ENCODE measurements around the gene IFITM1.
"Not testable (repeated sequence)": the region's sequence is repeated elsewhere in the genome, so short reads cannot be mapped to it uniquely, and the experiment has no call there.

IFITM1 gene

DNA sequence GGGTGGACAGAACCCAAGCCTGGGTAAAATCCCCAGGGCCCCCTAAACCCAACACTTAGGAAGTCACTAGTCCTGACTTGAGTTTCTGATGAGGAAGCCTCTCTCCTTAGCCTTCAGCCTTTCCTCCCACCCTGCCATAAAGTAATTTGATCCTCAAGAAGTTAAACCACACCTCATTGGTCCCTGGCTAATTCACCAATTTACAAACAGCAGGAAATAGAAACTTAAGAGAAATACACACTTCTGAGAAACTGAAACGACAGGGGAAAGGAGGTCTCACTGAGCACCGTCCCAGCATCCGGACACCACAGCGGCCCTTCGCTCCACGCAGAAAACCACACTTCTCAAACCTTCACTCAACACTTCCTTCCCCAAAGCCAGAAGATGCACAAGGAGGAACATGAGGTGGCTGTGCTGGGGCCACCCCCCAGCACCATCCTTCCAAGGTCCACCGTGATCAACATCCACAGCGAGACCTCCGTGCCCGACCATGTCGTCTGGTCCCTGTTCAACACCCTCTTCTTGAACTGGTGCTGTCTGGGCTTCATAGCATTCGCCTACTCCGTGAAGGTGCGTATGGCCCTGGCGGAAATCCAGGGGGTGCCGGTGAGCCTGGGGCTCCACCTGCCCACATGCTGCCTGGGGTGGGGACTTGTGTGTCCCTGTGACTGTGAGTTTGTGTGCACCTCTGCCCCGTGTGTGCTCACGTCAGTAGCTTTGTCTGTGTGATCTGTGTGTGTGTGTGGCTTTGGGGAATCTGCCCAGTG lies at the start of gene IFITM1:
Gene IFITM1 (plus strand): TSS at position 254 of the 767 bp plus-strand sequence. CDS start 131 bp downstream, at position 385.
- FAIRE-seq = peak; percentile 53

DNA sequence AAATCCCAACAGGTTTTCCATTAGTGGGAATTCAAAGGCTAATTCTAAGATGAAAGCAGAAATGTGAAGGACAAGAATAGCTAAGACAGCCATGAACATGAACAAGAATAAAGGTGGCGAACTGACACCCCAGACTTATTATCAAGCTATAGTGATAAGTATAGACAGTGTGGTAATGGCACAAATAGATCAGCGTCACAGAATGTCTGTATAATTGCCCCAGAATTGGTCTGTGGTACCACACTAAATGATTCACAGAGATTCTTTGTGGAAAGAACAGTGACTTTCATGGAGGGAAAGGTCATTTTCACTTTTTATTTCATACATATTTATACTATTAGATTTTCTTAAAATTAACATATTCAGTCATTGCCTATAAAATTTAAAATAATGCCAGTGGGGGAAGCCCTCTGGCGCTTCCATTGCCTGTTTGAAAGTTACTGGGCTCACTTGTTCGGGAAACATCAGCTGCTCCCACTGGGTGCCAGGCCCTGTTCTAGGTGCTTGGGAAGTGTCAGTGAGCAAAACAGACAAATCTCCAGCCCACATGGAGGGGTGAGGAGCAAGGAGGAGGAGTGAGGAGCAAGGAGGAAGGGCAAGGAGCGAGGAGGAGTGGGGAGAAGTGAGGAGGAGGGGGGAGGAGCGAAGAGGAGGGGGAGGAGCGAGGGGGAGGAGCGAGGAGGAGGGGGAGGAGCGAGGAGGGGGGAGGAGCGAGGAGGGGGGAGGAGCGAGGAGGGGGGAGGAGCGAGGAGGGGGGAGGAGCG lies 47.0 kb upstream of the IFITM1 start:
- no peak for FAIRE-seq

DNA sequence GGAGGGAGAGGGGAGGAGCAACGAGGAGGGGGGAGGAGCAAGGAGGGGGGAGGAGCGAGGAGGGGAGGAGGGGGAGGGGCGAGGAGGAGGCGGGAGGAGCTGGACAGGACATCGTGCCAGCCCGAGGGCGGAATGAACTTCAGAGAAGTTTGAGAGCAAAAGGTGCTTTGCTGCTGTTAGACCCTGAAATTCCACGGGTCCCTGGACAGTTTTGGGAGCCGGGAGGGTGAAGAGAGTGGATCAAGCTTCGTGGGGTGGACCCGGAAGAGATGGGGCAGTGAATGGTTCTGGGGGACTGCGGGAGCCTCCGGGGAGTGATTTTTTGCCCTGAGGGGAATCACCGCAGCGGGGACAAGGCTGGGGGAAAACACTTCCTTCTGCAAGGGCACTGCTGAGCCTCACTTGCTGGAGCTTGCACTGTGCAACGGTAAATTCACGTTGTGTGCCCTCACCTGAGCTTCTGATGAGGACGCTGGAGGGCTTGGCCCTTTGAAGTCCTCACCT lies 46.3 kb upstream of the IFITM1 start:
- FAIRE-seq = no peak

DNA sequence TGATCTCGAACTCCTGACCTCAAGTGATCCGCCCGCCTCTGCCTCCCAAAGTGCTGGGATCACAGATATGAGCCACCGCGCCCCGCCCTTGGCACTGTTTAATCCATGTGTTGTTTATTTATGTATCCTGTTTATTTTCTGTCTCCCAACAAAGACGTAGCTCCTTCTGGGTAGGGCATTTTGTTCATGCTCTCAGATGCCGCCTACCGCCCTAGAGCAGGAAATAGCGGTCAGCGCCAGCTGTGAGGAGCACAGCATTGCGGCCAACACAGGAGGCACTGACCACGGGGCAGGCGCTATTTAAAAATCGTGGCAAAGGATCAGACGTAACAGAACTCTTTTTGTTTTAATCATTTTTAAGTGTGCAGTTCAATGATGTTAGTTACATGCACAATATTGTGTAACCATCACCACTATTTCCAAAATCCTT lies 45.1 kb upstream of the IFITM1 start:
- not testable (repeated sequence) for FAIRE-seq

DNA sequence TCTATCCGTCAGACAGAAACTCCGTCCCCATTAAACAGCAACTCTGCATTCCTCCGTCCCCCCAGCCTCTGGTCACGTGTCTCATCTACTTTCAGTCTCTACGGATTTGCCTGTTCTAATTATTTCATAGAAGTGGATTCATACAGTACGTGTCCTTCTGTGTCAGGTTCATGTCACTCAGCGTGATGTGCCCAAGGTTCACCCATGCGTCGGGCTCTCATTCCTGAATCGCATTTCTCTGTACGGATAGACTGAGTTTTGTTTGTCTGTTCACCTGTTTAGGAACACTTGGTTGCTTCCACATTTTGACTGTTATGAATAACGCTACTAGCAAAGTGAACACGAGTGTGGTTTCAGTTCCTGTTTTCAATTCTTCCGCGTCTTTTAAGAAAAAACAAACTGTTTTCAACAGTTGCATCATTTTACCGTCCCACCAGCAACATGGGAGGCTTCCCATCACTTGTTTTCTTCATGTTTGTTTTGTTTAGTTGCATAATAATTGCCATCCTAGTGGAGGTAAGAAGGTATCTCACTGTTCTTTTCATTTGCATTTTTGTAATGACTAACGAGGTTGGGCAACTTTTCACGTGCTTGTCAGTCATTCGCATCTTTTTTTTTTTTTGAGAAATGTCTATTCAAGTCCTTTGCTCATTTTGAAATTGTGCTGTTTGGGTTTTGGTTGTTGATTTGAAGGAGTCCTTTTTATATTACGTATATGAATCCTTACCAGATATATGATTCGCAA lies 44.5 kb upstream of the IFITM1 start:
- no peak for FAIRE-seq

DNA sequence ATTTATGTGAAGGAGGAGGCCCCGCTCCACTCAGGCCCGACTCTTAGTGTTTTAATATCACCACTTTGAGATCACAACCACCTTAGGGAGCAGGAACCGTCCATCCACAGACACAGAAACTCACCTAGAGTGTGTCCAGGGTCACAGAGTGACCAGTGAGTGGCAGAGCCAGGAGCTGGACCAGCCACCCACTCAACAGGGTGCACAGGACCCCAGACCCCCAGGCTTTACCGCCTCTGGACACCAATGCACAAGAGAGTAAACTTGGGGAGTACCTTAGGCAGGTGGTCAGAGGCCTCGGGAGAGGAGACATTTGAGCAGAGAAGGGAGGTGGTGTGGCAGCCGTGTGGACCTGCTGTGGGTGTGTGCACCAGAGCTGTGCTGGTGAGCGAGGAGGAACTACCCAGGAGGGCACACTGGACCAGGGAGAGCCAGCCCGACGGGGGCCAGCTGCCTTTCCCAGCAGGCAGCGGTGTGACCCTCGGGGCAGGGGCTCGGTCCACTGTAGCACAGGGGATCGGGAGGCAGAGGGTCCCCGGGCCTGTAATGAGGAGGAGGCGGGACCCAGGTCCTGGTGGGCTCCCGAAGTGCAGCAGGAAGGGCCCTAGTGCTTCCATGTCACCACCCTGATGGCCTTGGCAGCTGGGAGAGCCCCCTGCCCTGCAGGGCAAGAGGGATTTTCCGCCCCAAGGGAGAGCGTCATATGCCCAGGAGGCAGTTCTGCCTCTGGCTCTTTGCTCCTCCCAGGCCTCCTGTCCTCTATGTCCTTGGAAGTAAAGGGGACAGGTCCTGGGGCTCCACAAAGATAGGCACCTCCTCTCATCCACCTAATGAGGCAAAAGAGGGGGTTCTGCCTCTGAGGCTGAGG lies 43.2 kb upstream of the IFITM1 start:
- no peak for FAIRE-seq

DNA sequence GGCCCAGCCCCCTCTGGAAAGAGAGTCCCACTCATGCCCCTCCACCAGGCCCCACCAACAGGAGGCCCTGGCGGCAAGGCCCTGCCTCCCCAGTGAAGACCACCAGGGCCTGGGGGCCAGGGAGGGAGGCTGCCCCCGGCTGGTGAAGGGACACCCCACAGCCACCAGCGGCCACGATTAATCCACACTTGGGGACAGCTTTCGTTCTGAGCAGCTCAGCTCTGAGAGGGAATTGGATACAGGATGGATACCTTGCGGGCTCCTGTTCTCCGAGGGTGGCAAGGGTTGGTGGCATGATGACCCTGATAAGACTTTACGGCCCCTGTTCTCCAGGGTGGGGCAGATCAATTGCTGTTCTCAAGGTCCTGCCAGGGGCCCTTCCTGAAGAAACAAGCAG lies 42.5 kb upstream of the IFITM1 start:
- FAIRE-seq = no peak

DNA sequence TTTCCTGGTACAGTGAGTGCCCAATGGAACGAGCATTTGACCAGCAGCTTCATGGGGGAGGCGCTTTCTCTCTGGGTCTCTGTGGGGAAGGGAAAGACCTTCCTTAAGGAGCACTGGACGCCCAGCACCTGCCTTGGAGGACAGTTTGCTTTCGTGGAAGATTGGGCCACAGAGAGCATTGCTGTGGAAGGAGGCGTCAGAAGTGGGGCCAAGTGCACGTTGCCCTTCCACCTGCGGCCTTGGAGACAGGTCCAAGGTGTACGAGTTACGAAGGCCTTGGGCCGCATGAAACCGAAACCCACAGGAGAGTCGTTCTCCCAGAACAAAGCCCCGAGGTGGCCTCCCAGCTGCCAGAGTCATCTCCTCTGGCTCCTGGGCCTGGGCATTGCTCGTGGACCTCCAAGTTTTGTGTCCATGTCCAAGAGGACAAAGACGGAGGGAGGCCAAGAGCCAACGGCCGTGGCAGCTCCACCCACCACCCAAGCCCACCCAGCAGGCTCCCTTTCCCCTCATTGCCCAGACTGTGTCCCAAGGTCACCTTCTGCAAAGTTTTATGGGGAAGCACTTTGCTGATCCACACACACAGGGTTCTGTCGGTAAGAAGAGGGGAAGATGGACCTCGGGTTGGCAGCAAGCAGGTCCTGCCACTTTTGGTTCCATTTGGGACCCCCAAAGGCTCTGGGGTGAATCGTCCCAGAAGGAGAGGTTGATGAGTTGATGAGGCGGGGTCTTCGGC lies 41.5 kb upstream of the IFITM1 start:
- no peak for FAIRE-seq

DNA sequence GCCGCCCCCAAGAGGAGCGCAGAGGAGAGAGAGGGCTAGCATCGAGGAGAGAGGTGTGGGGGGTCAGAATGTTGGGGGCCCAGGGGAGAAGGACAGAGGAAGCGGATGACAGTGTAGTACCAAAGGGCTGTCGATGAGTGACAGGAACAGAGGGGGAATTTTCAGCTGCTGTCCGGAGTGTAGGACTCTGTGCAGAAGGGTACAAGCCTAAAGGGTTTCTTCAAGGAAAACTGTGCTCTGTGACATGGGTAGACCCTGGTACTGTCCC lies 41.0 kb upstream of the IFITM1 start:
- no peak for FAIRE-seq

DNA sequence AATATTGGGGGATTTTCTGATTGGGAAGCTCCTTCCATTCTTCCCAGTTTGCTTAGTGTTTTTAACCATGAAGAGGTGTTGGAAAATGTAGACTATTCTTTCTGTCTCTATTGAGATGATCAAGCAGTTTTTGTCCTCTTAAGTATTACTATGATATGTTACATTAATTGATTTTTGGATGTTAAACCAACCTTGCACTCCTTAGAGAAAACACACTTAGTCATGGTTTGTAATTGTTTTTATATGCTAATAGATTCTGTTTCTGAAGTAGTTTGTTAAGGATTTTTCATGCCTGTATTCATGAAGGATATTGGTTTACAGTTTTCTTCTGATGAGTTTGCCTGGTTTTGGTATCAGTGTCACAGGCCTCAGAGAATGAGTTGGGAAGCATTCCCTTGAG lies 37.6 kb upstream of the IFITM1 start:
- FAIRE-seq = no peak

DNA sequence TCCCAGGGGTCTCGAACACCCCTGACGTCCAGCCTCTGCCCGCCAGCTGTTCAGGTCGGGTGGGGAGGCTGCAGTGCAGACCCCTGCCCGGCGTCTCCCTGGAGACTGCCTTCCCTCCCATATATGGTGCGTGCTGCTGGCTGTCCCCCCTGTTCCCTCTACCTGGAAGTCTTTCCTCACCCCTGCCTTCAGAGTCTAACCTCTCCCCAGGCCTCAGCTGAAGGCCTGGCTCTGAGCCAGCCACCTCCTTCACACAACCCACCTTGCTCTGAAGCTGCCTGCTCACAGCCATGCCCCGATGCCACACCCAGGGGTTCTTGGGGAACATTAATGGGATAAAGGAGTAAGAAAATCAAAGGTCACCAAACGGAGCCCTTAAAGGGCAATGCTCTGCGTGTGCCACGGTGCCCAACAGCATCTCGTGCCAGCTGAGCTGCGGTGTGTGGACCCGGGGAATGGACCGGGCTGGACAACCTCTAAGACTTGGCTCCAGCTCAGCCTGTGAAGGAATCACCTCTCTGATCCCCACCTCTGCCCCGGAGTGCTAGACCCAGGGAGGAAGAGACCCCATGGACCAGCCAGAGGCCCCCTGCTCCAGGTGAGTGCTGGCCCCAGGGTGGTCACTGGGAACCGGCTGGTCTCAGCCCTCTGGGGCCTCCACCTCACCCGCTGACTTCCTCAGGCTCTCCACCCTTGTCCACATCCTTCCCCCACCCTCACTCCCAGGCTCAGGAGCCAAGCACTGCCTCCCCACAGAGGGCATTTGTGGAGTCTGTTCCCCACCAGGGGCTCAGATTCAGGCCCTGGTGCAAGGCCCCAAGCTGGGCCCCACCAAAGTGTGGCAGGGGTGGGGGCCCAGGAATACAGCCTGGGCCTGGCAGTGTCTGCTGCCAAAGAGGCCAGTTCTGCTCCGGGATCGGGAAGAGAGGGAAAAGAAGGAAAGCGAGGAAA lies 35.6 kb upstream of the IFITM1 start, which contains the start of gene NLRP6:
Gene NLRP6 (plus strand): TSS at position 407 of the 951 bp plus-strand sequence. CDS start 163 bp downstream, at position 570.
- no peak for FAIRE-seq

DNA sequence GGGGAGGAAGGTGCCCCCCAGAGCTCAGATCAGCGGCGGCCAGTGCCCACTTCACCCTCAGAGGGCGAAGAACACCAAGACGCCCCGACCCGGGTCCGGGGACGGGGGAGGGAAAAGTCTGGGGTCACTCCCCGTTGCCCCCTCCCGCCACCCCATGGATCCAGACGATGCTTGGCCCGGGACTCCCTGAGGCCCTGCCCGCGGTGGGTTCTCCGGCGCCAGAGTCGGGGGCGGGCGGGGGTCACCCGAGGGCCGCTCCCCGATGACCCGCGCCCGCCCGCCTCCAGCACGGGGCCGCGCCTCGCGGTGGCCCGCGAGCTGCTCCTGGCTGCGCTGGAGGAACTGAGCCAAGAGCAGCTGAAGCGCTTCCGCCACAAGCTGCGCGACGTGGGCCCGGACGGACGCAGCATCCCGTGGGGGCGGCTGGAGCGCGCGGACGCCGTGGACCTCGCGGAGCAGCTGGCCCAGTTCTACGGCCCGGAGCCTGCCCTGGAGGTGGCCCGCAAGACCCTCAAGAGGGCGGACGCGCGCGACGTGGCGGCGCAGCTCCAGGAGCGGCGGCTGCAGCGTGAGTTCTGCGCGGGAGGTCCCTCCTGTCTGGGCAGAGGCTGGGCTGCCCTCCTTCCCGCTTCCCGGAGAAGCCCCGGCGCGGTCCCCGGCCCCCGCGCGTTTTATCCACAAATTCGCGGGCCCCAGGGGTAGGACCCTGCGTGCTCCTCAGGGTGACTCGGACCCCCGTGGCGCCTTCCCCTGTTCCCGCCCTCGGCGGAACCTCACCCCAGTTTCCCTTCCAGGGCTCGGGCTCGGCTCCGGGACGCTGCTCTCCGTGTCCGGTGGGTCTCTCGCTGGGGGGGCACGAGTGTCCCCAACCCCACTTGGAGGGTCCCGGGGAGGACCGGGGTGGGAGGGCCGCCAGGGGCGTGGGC lies 34.5 kb upstream of the IFITM1 start:
- no peak for FAIRE-seq

DNA sequence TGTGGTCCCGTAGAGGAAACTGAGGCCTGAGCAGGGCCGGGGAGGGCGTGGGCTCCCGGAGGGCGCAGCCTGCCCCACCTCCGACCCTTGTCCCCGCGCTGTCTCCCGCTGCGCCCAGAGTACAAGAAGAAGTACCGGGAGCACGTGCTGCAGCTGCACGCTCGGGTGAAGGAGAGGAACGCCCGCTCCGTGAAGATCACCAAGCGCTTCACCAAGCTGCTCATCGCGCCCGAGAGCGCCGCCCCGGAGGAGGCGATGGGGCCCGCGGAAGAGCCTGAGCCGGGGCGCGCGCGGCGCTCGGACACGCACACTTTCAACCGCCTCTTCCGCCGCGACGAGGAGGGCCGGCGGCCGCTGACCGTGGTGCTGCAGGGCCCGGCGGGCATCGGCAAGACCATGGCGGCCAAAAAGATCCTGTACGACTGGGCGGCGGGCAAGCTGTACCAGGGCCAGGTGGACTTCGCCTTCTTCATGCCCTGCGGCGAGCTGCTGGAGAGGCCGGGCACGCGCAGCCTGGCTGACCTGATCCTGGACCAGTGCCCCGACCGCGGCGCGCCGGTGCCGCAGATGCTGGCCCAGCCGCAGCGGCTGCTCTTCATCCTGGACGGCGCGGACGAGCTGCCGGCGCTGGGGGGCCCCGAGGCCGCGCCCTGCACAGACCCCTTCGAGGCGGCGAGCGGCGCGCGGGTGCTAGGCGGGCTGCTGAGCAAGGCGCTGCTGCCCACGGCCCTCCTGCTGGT lies 33.7 kb upstream of the IFITM1 start:
- FAIRE-seq = no peak

DNA sequence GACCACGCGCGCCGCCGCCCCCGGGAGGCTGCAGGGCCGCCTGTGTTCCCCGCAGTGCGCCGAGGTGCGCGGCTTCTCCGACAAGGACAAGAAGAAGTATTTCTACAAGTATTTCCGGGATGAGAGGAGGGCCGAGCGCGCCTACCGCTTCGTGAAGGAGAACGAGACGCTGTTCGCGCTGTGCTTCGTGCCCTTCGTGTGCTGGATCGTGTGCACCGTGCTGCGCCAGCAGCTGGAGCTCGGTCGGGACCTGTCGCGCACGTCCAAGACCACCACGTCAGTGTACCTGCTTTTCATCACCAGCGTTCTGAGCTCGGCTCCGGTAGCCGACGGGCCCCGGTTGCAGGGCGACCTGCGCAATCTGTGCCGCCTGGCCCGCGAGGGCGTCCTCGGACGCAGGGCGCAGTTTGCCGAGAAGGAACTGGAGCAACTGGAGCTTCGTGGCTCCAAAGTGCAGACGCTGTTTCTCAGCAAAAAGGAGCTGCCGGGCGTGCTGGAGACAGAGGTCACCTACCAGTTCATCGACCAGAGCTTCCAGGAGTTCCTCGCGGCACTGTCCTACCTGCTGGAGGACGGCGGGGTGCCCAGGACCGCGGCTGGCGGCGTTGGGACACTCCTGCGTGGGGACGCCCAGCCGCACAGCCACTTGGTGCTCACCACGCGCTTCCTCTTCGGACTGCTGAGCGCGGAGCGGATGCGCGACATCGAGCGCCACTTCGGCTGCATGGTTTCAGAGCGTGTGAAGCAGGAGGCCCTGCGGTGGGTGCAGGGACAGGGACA lies 32.9 kb upstream of the IFITM1 start:
- FAIRE-seq = no peak

DNA sequence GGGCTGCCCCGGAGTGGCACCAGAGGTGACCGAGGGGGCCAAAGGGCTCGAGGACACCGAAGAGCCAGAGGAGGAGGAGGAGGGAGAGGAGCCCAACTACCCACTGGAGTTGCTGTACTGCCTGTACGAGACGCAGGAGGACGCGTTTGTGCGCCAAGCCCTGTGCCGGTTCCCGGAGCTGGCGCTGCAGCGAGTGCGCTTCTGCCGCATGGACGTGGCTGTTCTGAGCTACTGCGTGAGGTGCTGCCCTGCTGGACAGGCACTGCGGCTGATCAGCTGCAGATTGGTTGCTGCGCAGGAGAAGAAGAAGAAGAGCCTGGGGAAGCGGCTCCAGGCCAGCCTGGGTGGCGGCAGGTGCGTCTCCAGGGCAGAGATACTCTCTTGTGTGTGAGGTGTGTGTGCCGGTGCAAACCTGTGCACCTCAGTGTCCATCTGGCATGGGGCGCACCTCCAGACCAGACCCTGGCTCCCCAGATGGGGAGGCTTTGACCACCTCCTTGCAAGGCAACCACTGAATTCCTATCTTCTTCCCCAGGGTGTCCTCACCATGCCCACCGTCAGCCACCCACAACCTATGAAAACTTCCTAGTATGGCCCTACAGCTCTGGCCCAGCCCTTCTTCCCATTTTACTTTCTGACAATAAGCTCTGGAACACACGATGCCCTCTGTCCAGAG lies 32.2 kb upstream of the IFITM1 start:
- FAIRE-seq = no peak

DNA sequence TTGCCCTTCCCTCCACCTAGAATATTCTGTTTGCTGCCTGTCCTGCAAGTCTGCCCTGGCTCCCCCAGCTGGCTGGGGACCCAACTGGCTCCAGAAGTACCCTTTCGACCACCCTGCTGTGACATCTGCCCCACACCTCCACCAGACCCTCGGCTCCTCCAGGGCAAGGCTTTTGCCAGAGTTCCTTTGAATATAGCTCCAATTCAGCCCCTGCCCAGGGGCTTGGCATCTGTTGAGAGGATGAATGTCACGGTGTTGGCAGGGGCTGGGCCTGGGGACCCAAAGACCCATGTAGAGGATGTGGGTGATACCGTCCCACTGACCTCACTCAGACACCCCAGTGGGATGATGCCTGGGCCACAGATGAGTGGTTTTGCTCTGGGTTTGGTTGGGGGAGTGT lies 31.7 kb upstream of the IFITM1 start:
- FAIRE-seq = no peak

All from TTC549 (cell line).